Keratinocyte (primary cell): Measurements from ENCODE around the gene ELL.

Experiments
- CTCF ChIP-seq, 3 experiments: IDR thresholded peaks in 1 of 3; conservative IDR thresholded peaks in 1 of 3; optimal IDR thresholded peaks in 1 of 3; 2 replicates in 2 of 3; 3 replicates in 1 of 3; pipeline versions ENCODE3 to v1.5.1; 2011; ENCODE audit warnings: low read length in 3 of 3, mild to moderate bottlenecking in 3 of 3, moderate library complexity in 2 of 3, control low read depth in 1 of 3, inconsistent platforms in 1 of 3; ENCODE audit not compliant: insufficient read depth in 2 of 3; ENCODE audit errors: extremely low read depth in 1 of 3
- EZH2 ChIP-seq: IDR thresholded peaks from one replicate; pipeline ENCODE4 v1.6.1; 2012; ENCODE audit warnings: inconsistent platforms, mild to moderate bottlenecking, low read length, moderate library complexity

GRCh38 chr19:18439025-18439909 lies 82.6 kb downstream of the ELL start:
- TF ChIP-seq CTCF (optimal IDR thresholded peaks at IDR 0.05 in 1 of 3, IDR thresholded peaks at IDR 0.05 in 1 of 3, conservative IDR thresholded peaks at IDR 0.05 in 1 of 3; ENCODE audit: extremely low read depth in 1 of 3, insufficient read depth in 2 of 3, low read length in 3 of 3) (no peak), EZH2 (no peak)
